ENCODE measurements around the gene TRIM36.

TRIM36 gene

GRCh38 chr5:115165790-115166189 is 3.9 kb downstream of the TRIM36 start:
- no peak for DNase-seq (ENCODE audit: low read depth in 2 of 2)

- DNase-seq (ENCODE audit: low read depth in 2 of 2) = no peak
Measured at GRCh38 chr5:115160975-115161475, 8.7 kb downstream of the TRIM36 start.

GRCh38 chr5:115151208-115151805 is 18.4 kb downstream of the TRIM36 start:
- no peak for DNase-seq (ENCODE audit: low read depth in 2 of 2)

GRCh38 chr5:115150512-115150911 is 19.2 kb downstream of the TRIM36 start:
- DNase-seq (ENCODE audit: low read depth in 2 of 2) = no peak

GRCh38 chr5:115147052-115147451 is 22.7 kb downstream of the TRIM36 start:
- no peak for DNase-seq (ENCODE audit: low read depth in 2 of 2)

GRCh38 chr5:115136294-115136693 is 33.4 kb downstream of the TRIM36 start:
- no peak for DNase-seq (ENCODE audit: low read depth in 2 of 2)

GRCh38 chr5:115132465-115132864 is 37.2 kb downstream of the TRIM36 start:
- no peak for DNase-seq (ENCODE audit: low read depth in 2 of 2)

- no peak for DNase-seq (ENCODE audit: low read depth in 2 of 2)
Measured at GRCh38 chr5:115126303-115126702, 43.4 kb downstream of the TRIM36 start.

- no peak for DNase-seq (ENCODE audit: low read depth in 2 of 2)
Measured at GRCh38 chr5:115124741-115125140, 45.0 kb downstream of the TRIM36 start.

- no peak for DNase-seq (ENCODE audit: low read depth in 2 of 2)
Measured at GRCh38 chr5:115116001-115116400, 53.7 kb downstream of the TRIM36 start.

GRCh38 chr5:115109840-115110239 is 59.9 kb downstream of the TRIM36 start:
- DNase-seq (ENCODE audit: low read depth in 2 of 2) = no peak

GRCh38 chr5:115109356-115109755 is 60.4 kb downstream of the TRIM36 start:
- no peak for DNase-seq (ENCODE audit: low read depth in 2 of 2)

- no peak for DNase-seq (ENCODE audit: low read depth in 2 of 2)
Measured at GRCh38 chr5:115100319-115100955, 69.3 kb downstream of the TRIM36 start.

- peak in 1 of 2 donors; percentile 4 for DNase-seq (ENCODE audit: low read depth in 2 of 2)
Measured at GRCh38 chr5:115098041-115098702, 71.5 kb downstream of the TRIM36 start.

- DNase-seq (ENCODE audit: low read depth in 2 of 2) = no peak
Measured at GRCh38 chr5:115097236-115097635, 72.5 kb downstream of the TRIM36 start.

GRCh38 chr5:115096034-115096769 is 73.5 kb downstream of the TRIM36 start:
- no peak for DNase-seq (ENCODE audit: low read depth in 2 of 2)

GRCh38 chr5:115087951-115088350 is 81.8 kb downstream of the TRIM36 start:
- DNase-seq (ENCODE audit: low read depth in 2 of 2) = no peak

GRCh38 chr5:115086473-115086872 is 83.2 kb downstream of the TRIM36 start:
- no peak for DNase-seq (ENCODE audit: low read depth in 2 of 2)

GRCh38 chr5:115084246-115084793 is 85.4 kb downstream of the TRIM36 start:
- no peak for DNase-seq (ENCODE audit: low read depth in 2 of 2)

- DNase-seq (ENCODE audit: low read depth in 2 of 2) = no peak
Measured at GRCh38 chr5:115079924-115080623, 89.6 kb downstream of the TRIM36 start.
